ENCODE data around the gene RBM17. TPM values are rescaled to one million over a fixed set of nuclear protein-coding genes. Genes with fewer than 3 reads are reported as not detected.

Gene RBM17
- total and polyA plus RNA-seq, 4 donors, result 16.5 to 44.8 (median 34.1) TPM

- no peak for TF ChIP-seq MAX (IDR thresholded peaks at IDR 0.05)
- TF ChIP-seq FOXA2 (IDR thresholded peaks at IDR 0.05), result no peak
- no peak for TF ChIP-seq RAD21 (IDR thresholded peaks at IDR 0.05)
- no peak for TF ChIP-seq TAF1 (conservative IDR thresholded peaks at IDR 0.05)
- TF ChIP-seq FOXA1 (IDR thresholded peaks at IDR 0.05), result no peak
- TF ChIP-seq HNF4A (conservative IDR thresholded peaks at IDR 0.05), result no peak
- TF ChIP-seq NR2F2 (IDR thresholded peaks at IDR 0.05), result no peak
- TF ChIP-seq CTCF (IDR thresholded peaks at IDR 0.05; ENCODE audit: low read depth, low read length, missing input control), result no peak
- no peak for TF ChIP-seq HNF4G (IDR thresholded peaks at IDR 0.05)
- no peak for TF ChIP-seq GABPA (IDR thresholded peaks at IDR 0.05 in 1 of 2, conservative IDR thresholded peaks at IDR 0.05 in 1 of 2)
- no peak for TF ChIP-seq EGR1 (IDR thresholded peaks at IDR 0.05; ENCODE audit: low read depth in 2 of 2)
- no peak for TF ChIP-seq ZBTB33 (IDR thresholded peaks at IDR 0.05)
- no peak for TF ChIP-seq SP1 (IDR thresholded peaks at IDR 0.05)
- TF ChIP-seq RXRA (IDR thresholded peaks at IDR 0.05), result no peak
- TF ChIP-seq JUND (IDR thresholded peaks at IDR 0.05), result no peak
- no peak for TF ChIP-seq YY1 (IDR thresholded peaks at IDR 0.05)
- TF ChIP-seq REST (IDR thresholded peaks at IDR 0.05), result no peak
- DNase-seq (ENCODE audit: low spot score), result no peak
- H3K9me3 ChIP-seq (ENCODE audit: control insufficient read depth in 4 of 4, low read length in 3 of 4), result no peaks in the 10 kb centered on the region
Measured at GRCh38 chr10:6135589-6136168, 46.8 kb downstream of the RBM17 start.

More at GRCh38 chr10:6135589-6136168, 46.8 kb downstream of the RBM17 start:
- no peaks in the 10 kb centered on the region for H3K4me1 ChIP-seq (ENCODE audit: control insufficient read depth in 4 of 4, insufficient read depth in 4 of 4, low read length in 3 of 4)
- H3K36me3 ChIP-seq (ENCODE audit: control insufficient read depth in 4 of 4, insufficient read depth in 3 of 4, low read depth in 1 of 4, low read length in 3 of 4), result no peaks in the 10 kb centered on the region
- H3K27me3 ChIP-seq (ENCODE audit: control insufficient read depth in 4 of 4, insufficient read depth in 4 of 4, low read length in 3 of 4), result no peaks in the 10 kb centered on the region
- H3K27ac ChIP-seq (ENCODE audit: low read depth in 1 of 2, low read length in 2 of 2), result no peak overlapping the region
- 88% methylated on average over 8 of the region's 8 CpGs for WGBS
- H3K4me3 ChIP-seq (ENCODE audit: low read depth in 1 of 3, low read length in 3 of 3), result no peak overlapping the region
- H3K9ac ChIP-seq (ENCODE audit: low read depth in 1 of 2, low read length in 2 of 2), result no peak overlapping the region
